Panc1 (cell line): ENCODE data around the gene HSPBP1.

ENCODE experiments used
- POLR2AphosphoS5 ChIP-seq: IDR thresholded peaks from 2 replicates; pipeline ENCODE4 v1.6.1; 2012; ENCODE audit warnings: mild to moderate bottlenecking, low read depth, low read length, moderate library complexity
- SIN3A ChIP-seq: IDR thresholded peaks from 2 replicates; pipeline ENCODE4 v1.6.1; 2012; ENCODE audit warnings: low read depth, mild to moderate bottlenecking, low read length, moderate library complexity, borderline replicate concordance; ENCODE audit not compliant: insufficient read depth
- TCF7L2 ChIP-seq: IDR thresholded peaks from 2 replicates; pipeline ENCODE4 v1.6.1; 2011; ENCODE audit warnings: mild to moderate bottlenecking, low read depth, low read length, inconsistent platforms
- TF ChIP-seq, protein P1 (sequence below): fragments of 450-650 bp; IDR thresholded peaks from 2 replicates; pipeline ENCODE4 v1.5.1; 2017; ENCODE audit warnings: mild to moderate bottlenecking
- TF ChIP-seq, protein P2 (sequence below), 2 experiments: IDR thresholded peaks; 2 replicates each; pipeline ENCODE4 v1.6.1; 2011 to 2012; ENCODE audit warnings: low read depth in 2 of 2, control low read depth in 1 of 2, low read length in 1 of 2, mild to moderate bottlenecking in 1 of 2, moderate library complexity in 1 of 2; ENCODE audit not compliant: insufficient read depth in 1 of 2

DNA sequence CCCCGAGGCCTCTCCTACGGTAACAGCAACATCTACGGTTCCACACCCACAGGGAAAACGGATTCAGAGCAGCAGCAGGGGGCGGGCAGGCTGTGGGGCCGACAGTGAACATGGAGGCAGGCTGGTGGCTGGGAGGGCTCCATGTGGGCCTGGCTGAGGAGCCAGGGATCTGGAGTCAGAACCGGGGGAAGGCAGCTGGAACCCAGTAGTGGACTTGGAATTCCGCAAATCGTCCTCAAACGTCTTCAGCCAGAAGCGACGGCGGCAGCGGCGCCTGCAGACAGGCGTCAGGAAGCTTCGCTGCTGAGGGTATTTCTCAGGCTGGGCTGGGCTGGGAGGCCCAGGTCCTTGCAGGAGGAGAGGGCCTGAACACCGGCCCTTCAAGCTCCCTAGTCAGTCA, 53.1 kb downstream of the HSPBP1 start:
- TF ChIP-seq, protein P1, sequence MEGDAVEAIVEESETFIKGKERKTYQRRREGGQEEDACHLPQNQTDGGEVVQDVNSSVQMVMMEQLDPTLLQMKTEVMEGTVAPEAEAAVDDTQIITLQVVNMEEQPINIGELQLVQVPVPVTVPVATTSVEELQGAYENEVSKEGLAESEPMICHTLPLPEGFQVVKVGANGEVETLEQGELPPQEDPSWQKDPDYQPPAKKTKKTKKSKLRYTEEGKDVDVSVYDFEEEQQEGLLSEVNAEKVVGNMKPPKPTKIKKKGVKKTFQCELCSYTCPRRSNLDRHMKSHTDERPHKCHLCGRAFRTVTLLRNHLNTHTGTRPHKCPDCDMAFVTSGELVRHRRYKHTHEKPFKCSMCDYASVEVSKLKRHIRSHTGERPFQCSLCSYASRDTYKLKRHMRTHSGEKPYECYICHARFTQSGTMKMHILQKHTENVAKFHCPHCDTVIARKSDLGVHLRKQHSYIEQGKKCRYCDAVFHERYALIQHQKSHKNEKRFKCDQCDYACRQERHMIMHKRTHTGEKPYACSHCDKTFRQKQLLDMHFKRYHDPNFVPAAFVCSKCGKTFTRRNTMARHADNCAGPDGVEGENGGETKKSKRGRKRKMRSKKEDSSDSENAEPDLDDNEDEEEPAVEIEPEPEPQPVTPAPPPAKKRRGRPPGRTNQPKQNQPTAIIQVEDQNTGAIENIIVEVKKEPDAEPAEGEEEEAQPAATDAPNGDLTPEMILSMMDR, result no peak
- TF ChIP-seq, protein P2, sequence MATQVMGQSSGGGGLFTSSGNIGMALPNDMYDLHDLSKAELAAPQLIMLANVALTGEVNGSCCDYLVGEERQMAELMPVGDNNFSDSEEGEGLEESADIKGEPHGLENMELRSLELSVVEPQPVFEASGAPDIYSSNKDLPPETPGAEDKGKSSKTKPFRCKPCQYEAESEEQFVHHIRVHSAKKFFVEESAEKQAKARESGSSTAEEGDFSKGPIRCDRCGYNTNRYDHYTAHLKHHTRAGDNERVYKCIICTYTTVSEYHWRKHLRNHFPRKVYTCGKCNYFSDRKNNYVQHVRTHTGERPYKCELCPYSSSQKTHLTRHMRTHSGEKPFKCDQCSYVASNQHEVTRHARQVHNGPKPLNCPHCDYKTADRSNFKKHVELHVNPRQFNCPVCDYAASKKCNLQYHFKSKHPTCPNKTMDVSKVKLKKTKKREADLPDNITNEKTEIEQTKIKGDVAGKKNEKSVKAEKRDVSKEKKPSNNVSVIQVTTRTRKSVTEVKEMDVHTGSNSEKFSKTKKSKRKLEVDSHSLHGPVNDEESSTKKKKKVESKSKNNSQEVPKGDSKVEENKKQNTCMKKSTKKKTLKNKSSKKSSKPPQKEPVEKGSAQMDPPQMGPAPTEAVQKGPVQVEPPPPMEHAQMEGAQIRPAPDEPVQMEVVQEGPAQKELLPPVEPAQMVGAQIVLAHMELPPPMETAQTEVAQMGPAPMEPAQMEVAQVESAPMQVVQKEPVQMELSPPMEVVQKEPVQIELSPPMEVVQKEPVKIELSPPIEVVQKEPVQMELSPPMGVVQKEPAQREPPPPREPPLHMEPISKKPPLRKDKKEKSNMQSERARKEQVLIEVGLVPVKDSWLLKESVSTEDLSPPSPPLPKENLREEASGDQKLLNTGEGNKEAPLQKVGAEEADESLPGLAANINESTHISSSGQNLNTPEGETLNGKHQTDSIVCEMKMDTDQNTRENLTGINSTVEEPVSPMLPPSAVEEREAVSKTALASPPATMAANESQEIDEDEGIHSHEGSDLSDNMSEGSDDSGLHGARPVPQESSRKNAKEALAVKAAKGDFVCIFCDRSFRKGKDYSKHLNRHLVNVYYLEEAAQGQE (IDR thresholded peaks at IDR 0.05; ENCODE audit: insufficient read depth in 1 of 2, low read depth in 2 of 2, low read length in 1 of 2), result no peak
- no peak for TF ChIP-seq TCF7L2
- TF ChIP-seq POLR2AphosphoS5, result no peak
- TF ChIP-seq SIN3A, result no peak
